Measurements from ENCODE around the gene NPFF.

NPFF gene

DNA sequence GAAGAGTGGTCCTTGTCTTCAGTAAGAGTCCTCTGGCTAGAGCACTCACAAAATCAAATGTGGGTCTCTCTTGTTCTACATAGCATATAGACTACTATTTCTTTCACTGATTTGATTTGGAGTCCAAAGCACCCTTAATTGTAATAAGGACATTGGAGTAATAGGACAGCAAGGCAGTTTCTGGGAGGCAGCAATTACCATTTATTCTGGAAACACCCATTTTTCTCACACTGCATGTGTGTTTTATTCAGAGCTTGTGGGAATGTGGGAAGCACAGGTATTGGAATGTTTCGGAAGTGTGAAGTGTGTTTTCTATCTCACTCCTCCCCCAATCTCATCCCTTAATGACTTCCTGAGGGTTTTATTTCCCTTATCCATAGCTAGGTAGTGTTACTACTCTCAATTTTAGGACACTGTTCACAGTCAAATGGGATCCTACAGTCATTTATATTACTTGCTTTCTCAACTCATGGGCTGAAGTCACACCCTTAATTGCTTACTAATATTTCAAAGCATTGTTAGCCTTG, 35.2 kb downstream of the NPFF start:
- no peak for DNase-seq

DNA sequence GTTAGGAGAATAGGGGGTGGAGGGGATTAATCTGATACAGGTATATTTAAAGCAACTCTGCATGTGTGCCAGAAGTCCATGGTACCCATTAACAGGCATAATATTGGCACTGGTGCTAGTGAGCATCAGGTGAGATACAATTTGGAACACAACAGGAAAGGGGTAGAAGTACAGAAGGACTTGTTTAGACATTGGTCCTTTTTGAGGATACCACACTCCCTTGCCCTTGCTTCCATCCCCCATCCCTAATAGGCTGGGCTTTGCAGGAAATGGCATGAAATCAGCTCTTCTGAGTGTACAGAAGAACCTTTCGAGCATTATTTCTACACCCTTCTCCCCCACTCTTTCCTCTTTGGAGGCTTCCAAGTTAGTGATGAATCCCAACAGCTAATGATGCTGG, 39.0 kb downstream of the NPFF start:
- no peak for DNase-seq

DNA sequence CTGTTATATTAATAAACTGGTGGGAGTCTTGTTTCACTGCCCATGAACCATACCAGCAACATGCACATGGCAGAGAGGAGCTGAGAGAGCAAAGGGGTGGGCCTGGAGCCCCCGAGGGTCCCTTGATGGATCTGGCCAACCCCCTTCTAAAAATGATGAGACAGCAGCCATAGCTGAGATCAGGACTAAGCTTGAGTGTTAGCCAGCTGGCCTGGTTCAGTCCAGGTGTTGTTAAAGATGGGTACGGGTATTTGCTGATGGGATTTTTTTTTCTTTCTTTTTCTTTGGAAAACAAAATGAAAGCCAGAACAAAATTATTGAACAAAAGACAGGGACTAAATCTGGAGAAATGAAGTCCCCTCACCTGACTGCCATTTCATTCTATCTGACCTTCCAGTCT, 39.4 kb downstream of the NPFF start:
- DNase-seq = no peak

DNA sequence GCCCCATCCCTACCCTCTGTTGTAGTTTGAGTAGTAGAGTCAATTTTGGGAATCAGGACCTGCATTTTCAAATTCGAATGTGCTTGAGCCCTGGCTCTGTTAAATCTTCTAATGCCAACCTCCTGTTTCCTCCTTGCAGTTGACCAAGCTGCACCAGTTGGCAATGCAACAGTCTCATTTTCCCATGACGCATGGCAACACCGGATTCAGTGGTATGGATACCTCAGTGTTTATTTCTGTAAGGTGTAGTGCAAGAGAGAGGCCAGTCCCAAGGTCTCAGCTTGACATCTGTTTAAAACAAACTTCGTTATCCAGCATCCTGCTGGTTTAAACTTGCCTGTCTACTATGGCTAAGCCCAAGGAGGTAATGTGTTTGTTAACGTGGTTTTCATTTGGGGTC, 40.2 kb downstream of the NPFF start:
- DNase-seq = no peak

DNA sequence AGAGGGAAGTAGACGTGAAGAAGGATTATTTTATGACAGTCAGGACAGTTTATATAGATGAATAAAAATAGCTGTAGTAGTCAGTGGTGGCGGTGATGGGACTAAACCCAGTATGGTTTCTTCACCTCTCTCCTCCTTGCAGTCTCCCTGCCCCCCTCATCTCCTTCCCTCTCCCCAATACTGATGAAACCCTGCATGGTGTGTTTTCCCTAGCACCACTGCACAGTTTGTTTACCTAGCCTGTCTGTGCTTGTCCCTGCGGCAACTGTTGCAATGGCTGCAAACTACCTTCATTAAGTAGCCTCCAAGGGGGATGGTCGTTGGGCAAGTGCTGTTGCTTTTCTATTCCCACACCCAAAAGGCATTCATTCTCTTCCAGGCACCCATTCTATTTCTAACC, 40.6 kb downstream of the NPFF start:
- no peak for DNase-seq

DNA sequence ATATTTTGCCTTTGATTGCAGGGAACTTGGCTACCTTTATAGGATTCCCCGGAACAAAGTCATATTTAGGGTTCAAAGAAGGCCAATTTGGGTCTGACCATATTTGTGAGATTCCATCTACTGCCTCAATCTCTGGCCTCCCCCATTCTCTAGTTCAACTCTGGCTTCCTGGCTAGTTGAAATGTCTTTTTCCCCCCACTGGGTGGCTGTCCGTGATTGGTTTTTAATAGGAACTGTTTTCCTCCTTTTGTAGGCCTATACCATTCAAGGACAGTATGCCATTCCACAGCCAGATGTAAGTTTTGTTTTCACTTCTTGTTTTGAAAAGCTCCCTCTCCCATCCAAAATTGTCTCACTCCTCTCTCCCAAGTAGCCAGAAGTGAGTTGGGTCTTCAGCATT, 41.6 kb downstream of the NPFF start:
- DNase-seq = no peak

DNA sequence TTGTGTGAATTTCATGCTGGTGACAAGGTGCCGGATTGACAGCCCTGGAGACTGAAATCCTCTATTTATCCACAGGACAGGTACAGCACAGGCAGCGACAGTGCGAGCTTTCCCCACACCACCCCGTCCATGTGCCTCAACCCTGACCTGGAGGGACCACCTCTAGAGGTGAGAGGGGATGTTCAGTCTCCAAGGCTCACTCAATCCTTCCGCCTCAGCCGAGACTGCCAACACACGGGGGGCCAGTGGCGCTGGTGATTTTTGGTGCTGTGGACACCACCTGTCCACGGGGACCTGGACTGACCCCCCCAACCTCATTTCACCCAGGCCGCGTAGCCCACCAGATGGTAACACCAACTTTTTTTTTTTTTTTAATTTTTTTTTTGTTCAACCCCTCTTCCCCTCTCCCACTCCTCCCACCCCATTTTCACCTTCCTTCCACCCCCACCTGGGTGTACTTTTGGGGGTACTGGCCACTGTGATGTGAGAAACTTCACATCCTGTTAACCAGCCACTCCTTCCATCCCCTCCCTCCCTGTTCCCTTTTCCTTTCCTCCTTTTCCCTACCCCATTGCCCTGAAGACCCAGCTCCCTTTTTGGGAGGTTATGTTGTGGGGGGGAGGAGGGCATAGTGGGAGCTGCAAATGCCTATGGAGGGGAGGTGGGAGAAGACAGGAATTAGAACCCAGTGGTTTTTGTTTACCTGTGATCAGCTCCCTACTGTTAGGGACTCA, 42.4 kb downstream of the NPFF start:
- no peak for DNase-seq

DNA sequence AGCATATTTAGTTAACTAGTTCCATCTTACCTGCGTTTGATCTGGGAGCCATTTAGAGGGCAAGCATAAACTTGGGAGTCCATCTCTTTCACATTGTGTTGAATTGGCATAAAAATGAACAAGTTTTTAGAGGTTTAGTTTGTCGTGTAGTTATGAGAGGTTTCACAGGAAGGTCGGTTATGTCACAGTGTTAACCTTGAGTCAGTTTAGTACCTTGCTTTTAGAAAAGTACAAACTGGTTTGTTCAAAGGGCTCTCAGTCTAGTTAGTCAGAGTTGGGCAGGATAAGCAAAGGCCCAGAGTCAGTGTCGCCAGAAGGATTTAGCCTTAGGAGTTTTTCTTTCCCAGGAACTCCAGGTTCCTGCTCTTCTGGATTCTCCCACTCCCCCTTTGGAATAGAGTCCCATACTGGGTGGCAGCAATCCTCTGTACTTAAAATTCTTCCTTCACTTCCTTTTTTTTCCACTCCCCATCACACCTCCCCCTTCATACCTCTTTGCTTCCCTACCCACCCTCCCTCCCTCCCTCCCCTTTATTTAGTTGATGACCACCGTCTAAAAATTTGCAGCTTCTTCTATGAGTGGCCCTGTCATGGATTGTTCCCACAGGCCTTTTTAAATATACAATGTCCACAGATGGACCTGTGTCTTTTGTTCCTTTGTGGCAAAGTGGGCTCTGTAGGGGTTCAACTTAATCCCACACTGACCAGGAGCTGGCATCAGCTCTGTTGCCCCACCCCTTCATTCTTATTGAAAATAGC, 43.3 kb downstream of the NPFF start:
- no peak for DNase-seq

DNA sequence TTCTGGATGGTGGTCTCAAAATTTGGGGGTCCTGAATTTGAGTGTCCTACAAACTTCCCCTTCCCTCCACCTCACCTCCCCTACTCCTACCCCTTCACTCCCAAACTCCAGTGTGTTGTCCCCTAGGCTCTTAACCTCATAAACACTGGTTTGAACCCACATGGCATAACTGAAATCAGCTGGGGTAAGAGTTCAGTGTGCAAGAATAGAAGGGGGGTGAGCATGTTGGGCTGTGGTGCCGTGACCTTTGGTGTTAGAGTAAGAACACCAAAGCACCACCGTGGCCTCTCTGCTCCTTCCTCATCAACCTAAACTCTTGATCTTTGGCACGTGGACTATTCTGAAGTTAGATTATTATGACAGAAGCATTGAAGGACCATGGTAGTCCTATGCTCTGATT, 44.3 kb downstream of the NPFF start:
- DNase-seq = no peak

DNA sequence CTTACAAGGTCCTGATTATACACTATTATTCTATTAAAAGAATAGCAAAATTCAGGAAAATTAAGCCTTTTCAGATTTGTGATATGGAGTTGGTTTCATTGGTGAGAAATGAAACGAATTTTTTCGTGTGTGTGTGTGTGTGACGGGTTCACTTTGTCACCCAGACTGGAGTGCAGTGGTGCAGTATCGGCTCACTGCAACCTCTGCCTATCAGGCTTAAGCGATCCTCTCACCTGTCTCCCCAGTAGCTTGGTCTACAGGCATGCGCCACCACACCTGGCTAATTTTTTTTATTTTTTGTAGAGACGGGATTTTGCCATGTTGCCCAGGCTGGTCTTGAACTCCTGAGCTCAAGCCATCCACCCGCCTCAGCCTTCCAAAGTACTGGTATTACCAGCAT, 45.7 kb downstream of the NPFF start:
- no peak for DNase-seq

DNA sequence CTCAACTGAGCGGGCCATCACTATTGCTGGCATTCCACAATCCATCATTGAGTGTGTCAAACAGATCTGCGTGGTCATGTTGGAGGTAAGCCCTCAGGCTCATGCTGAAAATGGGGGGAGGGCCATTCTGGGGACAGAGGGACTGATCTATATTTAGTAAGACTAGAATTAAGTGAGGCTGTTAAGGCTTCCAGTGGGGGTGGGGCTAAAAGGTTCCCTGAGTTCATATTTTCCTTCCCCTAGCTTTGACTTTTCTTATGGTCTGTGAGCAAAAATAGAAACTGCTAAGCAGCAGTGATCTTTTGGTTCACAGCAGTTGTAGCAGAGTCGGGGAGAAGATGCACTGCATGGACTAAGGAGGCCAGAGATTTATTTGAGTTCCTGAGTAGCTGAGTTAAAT, 46.2 kb downstream of the NPFF start:
- no peak for DNase-seq

DNA sequence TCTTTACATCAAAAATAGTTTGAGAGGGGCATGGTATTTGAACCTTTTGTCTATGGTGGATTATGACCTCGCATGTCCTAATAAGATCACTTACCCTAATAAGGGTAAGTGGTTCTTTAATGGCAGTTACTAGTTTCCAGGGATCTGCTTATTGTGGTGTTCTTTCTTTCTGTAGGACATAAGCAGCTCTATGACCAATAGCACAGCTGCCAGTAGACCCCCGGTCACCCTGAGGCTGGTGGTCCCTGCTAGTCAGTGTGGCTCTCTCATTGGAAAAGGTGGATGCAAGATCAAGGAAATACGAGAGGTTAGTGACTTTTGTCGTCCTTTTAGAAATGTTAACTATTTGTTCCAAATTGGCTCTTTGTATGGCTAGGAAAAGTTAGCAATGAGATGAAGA, 48.2 kb downstream of the NPFF start:
- no peak for DNase-seq

Measured in GOT3 (cell line).